ENCODE measurements around the gene ZNF583.

The ZNF583 gene

GRCh38 chr19:56474308-56474707 lies 70.2 kb downstream of the ZNF583 start:
- no peak for DNase-seq (ENCODE audit: low read depth)

GRCh38 chr19:56476093-56476492 lies 72.0 kb downstream of the ZNF583 start:
- DNase-seq (ENCODE audit: low read depth): no peak

Measured in stimulated activated CD8-positive, alpha-beta memory T cell treated with anti-CD3 and anti-CD28 coated beads, Interleukin-15, amount 100 ng/mL, for 1 hour (primary cell).